Trophoblast cell (in vitro differentiated cells and primary cell): Measurements from ENCODE around the gene TEAD1.
A peak's percentile ranks its signal among the peaks of the same experiment; 100 is the strongest.

Experiments
- DNase-seq, 2 donors: peaks; one replicate each; pipeline ENCODE4 v3.0.0-alpha.2; 2016
- H2AFZ ChIP-seq: 2 replicates; pipeline ENCODE4 v1.6.1; 2013; ENCODE audit warnings: low read length, moderate library complexity, mild to moderate bottlenecking; ENCODE audit not compliant: insufficient read depth, poor library complexity
- H2AK5ac ChIP-seq: 2 replicates; pipeline ENCODE4 v1.6.1; 2013; ENCODE audit warnings: mild to moderate bottlenecking, low read length
- H2BK120ac ChIP-seq: 2 replicates; pipeline ENCODE4 v1.6.1; 2013; ENCODE audit warnings: low read length, mild to moderate bottlenecking, moderate library complexity; ENCODE audit not compliant: insufficient read depth, poor library complexity
- H2BK12ac ChIP-seq: 2 replicates; pipeline ENCODE4 v1.6.1; 2013; ENCODE audit warnings: mild to moderate bottlenecking, low read length, moderate library complexity
- H2BK5ac ChIP-seq: 2 replicates; pipeline ENCODE4 v1.6.1; 2013; ENCODE audit warnings: low read length, low read depth, moderate library complexity, mild to moderate bottlenecking; ENCODE audit not compliant: poor library complexity
- H3K14ac ChIP-seq: 2 replicates; pipeline ENCODE4 v1.6.1; 2013; ENCODE audit warnings: mild to moderate bottlenecking, low read length
- H3K18ac ChIP-seq: 2 replicates; pipeline ENCODE4 v1.6.1; 2013; ENCODE audit warnings: mild to moderate bottlenecking, low read length
- H3K23ac ChIP-seq: 2 replicates; pipeline ENCODE4 v1.6.1; 2013; ENCODE audit warnings: low read length
- H3K27ac ChIP-seq: 2 replicates; pipeline ENCODE4 v1.5.1; 2013; ENCODE audit warnings: low read depth, mild to moderate bottlenecking, inconsistent platforms, low read length, moderate library complexity
- H3K27me3 ChIP-seq: 2 replicates; pipeline ENCODE4 v1.6.1; 2013; ENCODE audit warnings: inconsistent platforms, mild to moderate bottlenecking, low read length, moderate library complexity; ENCODE audit not compliant: insufficient read depth
- H3K36me3 ChIP-seq, 2 experiments: 1 replicate in 1 of 2; 2 replicates in 1 of 2; pipeline ENCODE4 v1.6.1; 2013; ENCODE audit warnings: low read length in 2 of 2, mild to moderate bottlenecking in 2 of 2, moderate library complexity in 1 of 2; ENCODE audit not compliant: insufficient read depth in 2 of 2, control insufficient read depth in 1 of 2
- H3K4ac ChIP-seq: 2 replicates; pipeline ENCODE4 v1.6.1; 2013; ENCODE audit warnings: low read depth, mild to moderate bottlenecking, low read length, moderate library complexity
- H3K4me1 ChIP-seq, 2 experiments: 1 replicate in 1 of 2; 2 replicates in 1 of 2; pipeline ENCODE4 v1.6.1; 2013; ENCODE audit warnings: low read length in 2 of 2, mild to moderate bottlenecking in 2 of 2, moderate library complexity in 1 of 2; ENCODE audit not compliant: insufficient read depth in 2 of 2, control insufficient read depth in 1 of 2
- H3K4me2 ChIP-seq: 2 replicates; pipeline ENCODE4 v1.6.1; 2013; ENCODE audit warnings: inconsistent platforms, mild to moderate bottlenecking, low read length, moderate library complexity
- H3K4me3 ChIP-seq: 2 replicates; pipeline ENCODE4 v1.5.1; 2013; ENCODE audit warnings: mild to moderate bottlenecking, low read depth, low read length, inconsistent platforms
- H3K79me1 ChIP-seq: one replicate; pipeline ENCODE4 v1.6.1; 2013; ENCODE audit warnings: low read length
- H3K79me2 ChIP-seq: 2 replicates; pipeline ENCODE4 v1.6.1; 2013; ENCODE audit warnings: low read length, mild to moderate bottlenecking; ENCODE audit not compliant: control insufficient read depth, insufficient read depth, poor library complexity
- H3K9ac ChIP-seq: 2 replicates; pipeline ENCODE4 v1.6.1; 2013; ENCODE audit warnings: mild to moderate bottlenecking, low read length
- H3K9me3 ChIP-seq: 2 replicates; pipeline ENCODE4 v1.6.1; 2013; ENCODE audit warnings: low read depth, mild to moderate bottlenecking, control low read depth, inconsistent platforms, low read length; ENCODE audit not compliant: insufficient read depth
- H4K12ac ChIP-seq: 2 replicates; pipeline ENCODE4 v1.6.1; 2013; ENCODE audit warnings: low read depth, mild to moderate bottlenecking, low read length, moderate library complexity
- H4K8ac ChIP-seq: 2 replicates; pipeline ENCODE4 v1.6.1; 2013; ENCODE audit warnings: low read depth, mild to moderate bottlenecking, low read length, moderate library complexity
- H4K91ac ChIP-seq: one replicate; pipeline ENCODE4 v1.6.1; 2013; ENCODE audit warnings: low read depth, mild to moderate bottlenecking, low read length, moderate library complexity
- WGBS: extraction: QIAGEN DNeasy Blood & Tissue Kit; methylation state at CpG from one replicate; pipeline ENCODE4 v1.1.7; 2013; ENCODE audit warnings: missing lambda C conversion rate; ENCODE audit not compliant: insufficient read length, insufficient coverage; ENCODE audit errors: extremely low coverage; 5-methylcytosine and 5-hydroxymethylcytosine counted together

TEAD1 gene

GRCh38 chr11:12813371-12814225 is 139.4 kb downstream of the TEAD1 start:
- peaks cover 42% of the 10 kb centered on the region for H3K79me2 ChIP-seq
- peak overlapping the region; percentile 78 for H2BK5ac ChIP-seq
- peak overlapping the region; percentile 6 for H4K12ac ChIP-seq
- peak overlapping the region; percentile 40 for H2AFZ ChIP-seq
- peak overlapping the region; percentile 91 for H3K27ac ChIP-seq
- peak overlapping the region; percentile 93 for H4K91ac ChIP-seq
- no peak overlapping the region for H3K9ac ChIP-seq
- WGBS: no CpG with 5 or more reads among the region's 9 CpGs
- H2BK120ac ChIP-seq: peak overlapping the region; percentile 73
- no peak overlapping the region for H3K4me2 ChIP-seq
- H3K9me3 ChIP-seq: no peaks in the 10 kb centered on the region
- H4K8ac ChIP-seq: peak overlapping the region; percentile 31
- no peak for DNase-seq
- peak overlapping the region; percentile 82 for H2BK12ac ChIP-seq
- no peaks in the 10 kb centered on the region for H3K27me3 ChIP-seq
- H3K4me1 ChIP-seq: peaks cover 43 to 61% of the 10 kb centered on the region in 2 experiments
- H3K4me3 ChIP-seq: no peak overlapping the region
- H3K18ac ChIP-seq: peak overlapping the region; percentile 70
- peaks cover 37% of the 10 kb centered on the region for H3K79me1 ChIP-seq
- H3K14ac ChIP-seq: peak overlapping the region; percentile 56
- no peak overlapping the region for H3K23ac ChIP-seq
- peak overlapping the region; percentile 80 for H3K4ac ChIP-seq
- H3K36me3 ChIP-seq: peaks cover 5 to 8% of the 10 kb centered on the region in 2 experiments
- peak overlapping the region; percentile 69 for H2AK5ac ChIP-seq

GRCh38 chr11:12815129-12815480 is 140.9 kb downstream of the TEAD1 start:
- no peak overlapping the region for H3K14ac ChIP-seq
- peaks cover 27% of the 10 kb centered on the region for H3K79me1 ChIP-seq
- H4K91ac ChIP-seq: no peak overlapping the region
- H2BK5ac ChIP-seq: no peak overlapping the region
- H2AFZ ChIP-seq: no peak overlapping the region
- H3K18ac ChIP-seq: no peak overlapping the region
- no peak overlapping the region for H3K9ac ChIP-seq
- no peak overlapping the region for H4K12ac ChIP-seq
- peak overlapping the region; percentile 91 for H3K27ac ChIP-seq
- H3K4me3 ChIP-seq: no peak overlapping the region
- no peak overlapping the region for H2AK5ac ChIP-seq
- H3K4me2 ChIP-seq: no peak overlapping the region
- H3K36me3 ChIP-seq: peaks cover 5% of the 10 kb centered on the region in 2 experiments
- H2BK12ac ChIP-seq: no peak overlapping the region
- H3K27me3 ChIP-seq: no peaks in the 10 kb centered on the region
- H3K9me3 ChIP-seq: no peaks in the 10 kb centered on the region
- DNase-seq: no peak
- H3K4me1 ChIP-seq: peaks cover 34 to 49% of the 10 kb centered on the region in 2 experiments
- H3K4ac ChIP-seq: no peak overlapping the region
- no peak overlapping the region for H4K8ac ChIP-seq
- WGBS: 100% methylated on average over 1 of the region's 3 CpGs
- peaks cover 32% of the 10 kb centered on the region for H3K79me2 ChIP-seq
- H2BK120ac ChIP-seq: no peak overlapping the region
- H3K23ac ChIP-seq: no peak overlapping the region

- Histone ChIP-seq H2AK5ac (peak overlapping the region; percentile 93), H2BK12ac (peak overlapping the region; percentile 81), H3K27ac (peak overlapping the region; percentile 91), H3K27me3 (no peaks in the 10 kb centered on the region), H4K8ac (peak overlapping the region; percentile 26), H4K12ac (no peak overlapping the region), H3K79me1 (peaks cover 27% of the 10 kb centered on the region), H3K23ac (no peak overlapping the region), H2BK120ac (peak overlapping the region; percentile 80), H3K4me1 (peaks cover 31 to 41% of the 10 kb centered on the region in 2 experiments), H3K79me2 (peaks cover 27% of the 10 kb centered on the region), H3K18ac (peak overlapping the region; percentile 76), H3K4ac (peak overlapping the region; percentile 92), H3K4me2 (no peak overlapping the region), H3K14ac (peak overlapping the region; percentile 76), H3K9me3 (no peaks in the 10 kb centered on the region), H3K36me3 (peaks cover 5% of the 10 kb centered on the region in 2 experiments), H3K9ac (no peak overlapping the region), H3K4me3 (no peak overlapping the region), H2BK5ac (peak overlapping the region; percentile 21), H4K91ac (peak overlapping the region; percentile 75), H2AFZ (no peak overlapping the region)
- WGBS: no CpG with 5 or more reads among the region's 10 CpGs
- DNase-seq: no peak
Measured at GRCh38 chr11:12815931-12816494, 141.8 kb downstream of the TEAD1 start.

- no peak overlapping the region for H3K18ac ChIP-seq
- H2BK5ac ChIP-seq: no peak overlapping the region
- no peaks in the 10 kb centered on the region for H3K9me3 ChIP-seq
- no peaks in the 10 kb centered on the region for H3K27me3 ChIP-seq
- WGBS: no CpG with 5 or more reads among the region's 6 CpGs
- peak in 1 of 2 donors; percentile 84 for DNase-seq
- H2AK5ac ChIP-seq: no peak overlapping the region
- no peak overlapping the region for H3K4me3 ChIP-seq
- no peak overlapping the region for H4K91ac ChIP-seq
- no peak overlapping the region for H3K4me2 ChIP-seq
- no peak overlapping the region for H3K9ac ChIP-seq
- peaks cover 27% of the 10 kb centered on the region for H3K79me2 ChIP-seq
- peaks cover 27% of the 10 kb centered on the region for H3K79me1 ChIP-seq
- peaks cover 27 to 38% of the 10 kb centered on the region in 2 experiments for H3K4me1 ChIP-seq
- H3K27ac ChIP-seq: no peak overlapping the region
- no peak overlapping the region for H2BK12ac ChIP-seq
- H4K12ac ChIP-seq: no peak overlapping the region
- H3K14ac ChIP-seq: no peak overlapping the region
- H2BK120ac ChIP-seq: no peak overlapping the region
- H3K36me3 ChIP-seq: peaks cover 5% of the 10 kb centered on the region in 2 experiments
- H3K4ac ChIP-seq: peak overlapping the region; percentile 61
- H3K23ac ChIP-seq: no peak overlapping the region
- no peak overlapping the region for H4K8ac ChIP-seq
- H2AFZ ChIP-seq: no peak overlapping the region
Measured at GRCh38 chr11:12817681-12818332, 143.6 kb downstream of the TEAD1 start.
